ENCODE results near the gene ZDHHC14.

The ZDHHC14 gene

DNA sequence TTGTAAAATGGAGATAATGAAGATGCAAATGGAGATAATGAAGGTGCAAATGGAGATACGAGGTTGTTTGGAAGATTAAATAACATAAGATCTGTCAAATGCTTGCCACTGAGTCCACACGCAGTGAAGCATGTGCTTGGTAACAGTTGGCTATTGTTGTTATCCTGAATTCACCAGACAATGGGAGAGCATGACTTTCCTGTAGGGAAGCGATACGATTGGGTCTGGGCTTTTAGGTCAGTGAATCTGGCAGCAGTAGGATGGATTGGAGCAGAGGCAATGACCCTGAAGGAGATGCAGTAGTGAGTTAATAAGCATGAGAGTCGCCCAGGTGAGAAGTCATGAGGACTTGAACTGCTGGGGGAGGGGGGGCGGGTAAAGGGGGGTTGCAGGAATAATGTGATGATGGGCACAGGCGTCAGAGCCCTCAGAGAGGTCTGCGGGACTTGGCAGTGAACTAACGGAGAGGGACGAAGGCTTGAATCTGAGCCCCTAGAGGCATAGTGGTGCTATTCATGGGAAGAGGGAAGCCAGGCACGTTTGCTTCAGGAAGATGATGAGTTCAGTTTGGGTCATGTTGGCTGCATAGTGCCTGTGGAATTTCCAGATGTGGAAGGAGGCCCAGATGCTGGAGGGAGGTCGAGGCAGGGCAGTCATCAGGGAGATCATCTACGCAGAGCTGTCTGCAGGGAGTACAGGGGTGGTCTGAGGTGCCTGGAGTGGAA lies 55.4 kb downstream of the ZDHHC14 start:
- DNase-seq (ENCODE audit: extremely low spot score, insufficient read length, low read depth) (no peak), FAIRE-seq (no peak)

DNA sequence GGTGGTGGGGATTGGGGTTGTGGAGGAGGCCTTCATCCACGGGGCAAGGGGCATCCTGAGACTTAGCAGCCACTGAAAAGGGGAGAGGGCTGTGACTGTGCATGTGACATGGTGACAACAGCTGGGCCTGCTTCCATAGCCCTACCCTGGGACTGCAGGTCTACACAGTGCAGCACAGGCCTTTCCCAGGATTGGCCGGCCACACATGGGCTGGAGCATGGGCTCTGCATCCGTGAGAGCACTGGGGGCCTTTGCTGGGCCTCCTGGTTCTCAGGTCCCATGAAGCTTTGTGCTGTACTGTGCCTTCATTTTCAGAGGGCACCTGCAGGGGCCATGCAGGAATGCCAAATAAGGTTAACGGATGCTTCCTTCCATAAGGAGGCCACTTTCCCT lies 56.0 kb downstream of the ZDHHC14 start:
- no peak for FAIRE-seq
- no peak for DNase-seq (ENCODE audit: extremely low spot score, insufficient read length, low read depth)

DNA sequence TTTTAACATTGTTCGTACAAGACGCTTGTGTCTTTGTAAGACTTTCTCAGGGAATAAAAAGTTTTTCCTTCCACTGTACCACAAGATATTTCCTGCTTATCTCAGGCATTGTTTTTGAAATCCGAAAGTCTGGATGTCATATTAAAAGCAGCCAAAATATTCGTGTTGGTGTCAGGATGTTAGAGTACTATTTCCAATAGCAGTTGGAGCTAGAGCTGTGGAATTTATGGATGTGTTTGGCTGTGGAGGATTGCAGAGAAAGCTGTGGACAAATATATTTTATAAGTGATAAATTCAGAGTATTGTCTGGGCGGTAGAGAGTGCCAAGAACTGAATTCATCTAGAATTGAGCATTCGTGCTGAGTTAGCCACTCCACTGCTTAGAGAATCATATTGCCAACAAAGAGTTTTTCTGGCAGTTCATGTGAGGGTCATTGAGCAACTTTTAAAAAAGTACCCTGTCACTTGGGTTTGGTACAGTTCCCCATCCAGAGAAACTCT lies 57.7 kb downstream of the ZDHHC14 start:
- DNase-seq (ENCODE audit: extremely low spot score, insufficient read length, low read depth): no peak
- no peak for FAIRE-seq

DNA sequence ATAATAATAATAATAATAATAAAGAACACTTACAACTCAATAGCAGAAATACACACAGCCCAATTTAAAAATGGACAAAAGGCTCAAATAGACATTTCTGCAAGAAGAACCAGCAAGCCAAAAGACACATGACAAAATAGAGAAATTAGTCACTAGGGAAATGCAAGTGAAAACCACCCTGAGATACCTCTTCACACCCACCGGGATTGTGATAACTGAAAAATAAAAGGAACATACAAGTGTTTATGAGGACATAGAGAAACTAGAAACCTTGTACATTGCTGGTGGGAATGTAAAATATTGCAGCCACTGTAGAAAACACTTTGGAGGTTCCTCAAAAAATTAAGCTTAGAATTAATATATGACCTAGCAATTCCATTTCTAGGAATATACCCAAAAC lies 59.2 kb downstream of the ZDHHC14 start:
- FAIRE-seq: no peak

DNA sequence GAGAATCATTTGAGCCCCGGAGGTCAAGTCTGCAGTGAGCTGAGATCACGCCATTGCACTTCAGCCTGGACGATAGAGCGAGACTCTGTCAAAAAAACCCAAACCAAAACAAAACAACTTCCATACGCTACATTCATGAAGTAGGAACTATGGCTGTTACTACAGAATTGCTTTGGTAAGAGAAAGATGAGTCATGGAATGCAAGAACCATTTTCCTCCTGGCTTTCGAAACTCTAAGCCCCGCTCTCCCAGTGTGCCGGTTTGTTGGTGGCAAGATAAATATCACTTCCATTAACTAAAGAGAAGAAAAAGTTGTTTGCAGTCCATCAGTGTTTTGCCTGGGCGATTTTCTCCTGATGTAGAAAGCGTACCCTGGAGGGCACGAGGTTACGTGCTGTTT lies 61.3 kb downstream of the ZDHHC14 start:
- DNase-seq (ENCODE audit: extremely low spot score, insufficient read length, low read depth) (no peak), FAIRE-seq (no peak)

More for the DNA sequence above, 59.2 kb downstream of the ZDHHC14 start:
- DNase-seq (ENCODE audit: extremely low spot score, insufficient read length, low read depth): no peak

DNA sequence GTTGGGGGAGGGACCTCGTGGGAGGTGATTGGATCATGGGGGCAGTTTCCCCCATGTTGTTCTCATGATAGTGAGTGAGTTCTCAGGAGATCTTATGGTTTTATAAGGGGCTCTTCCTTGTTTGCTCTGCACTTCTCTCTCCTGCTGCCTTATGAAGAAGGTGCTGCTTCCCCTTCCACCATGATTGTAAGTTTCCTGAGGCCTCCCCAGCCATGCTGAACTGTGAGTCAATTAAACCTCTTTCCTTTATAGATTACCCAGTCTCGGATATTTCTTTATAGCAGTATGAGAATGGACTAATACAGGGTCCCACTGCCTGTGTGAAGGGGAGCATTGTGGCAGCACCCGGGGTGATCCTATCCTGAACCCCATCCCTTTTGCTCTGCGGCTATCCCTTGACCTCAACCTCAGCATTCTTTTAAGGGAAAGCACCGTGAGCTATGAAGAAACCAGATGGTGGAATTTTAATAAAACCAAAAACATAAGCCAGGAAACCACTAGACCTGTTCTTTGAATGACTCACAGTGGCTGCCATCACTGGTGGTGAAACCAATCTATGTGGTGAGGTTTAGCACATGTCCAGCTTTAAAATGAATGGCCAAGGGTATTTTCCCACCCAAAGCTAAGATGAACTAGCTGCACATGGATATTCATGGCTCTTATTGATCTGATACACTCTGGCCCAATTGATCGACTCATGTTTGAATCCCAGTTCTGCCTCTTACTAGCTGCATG lies 62.2 kb downstream of the ZDHHC14 start:
- peak; percentile 28 for DNase-seq (ENCODE audit: extremely low spot score, insufficient read length, low read depth)
- peak; percentile 95 for FAIRE-seq

DNA sequence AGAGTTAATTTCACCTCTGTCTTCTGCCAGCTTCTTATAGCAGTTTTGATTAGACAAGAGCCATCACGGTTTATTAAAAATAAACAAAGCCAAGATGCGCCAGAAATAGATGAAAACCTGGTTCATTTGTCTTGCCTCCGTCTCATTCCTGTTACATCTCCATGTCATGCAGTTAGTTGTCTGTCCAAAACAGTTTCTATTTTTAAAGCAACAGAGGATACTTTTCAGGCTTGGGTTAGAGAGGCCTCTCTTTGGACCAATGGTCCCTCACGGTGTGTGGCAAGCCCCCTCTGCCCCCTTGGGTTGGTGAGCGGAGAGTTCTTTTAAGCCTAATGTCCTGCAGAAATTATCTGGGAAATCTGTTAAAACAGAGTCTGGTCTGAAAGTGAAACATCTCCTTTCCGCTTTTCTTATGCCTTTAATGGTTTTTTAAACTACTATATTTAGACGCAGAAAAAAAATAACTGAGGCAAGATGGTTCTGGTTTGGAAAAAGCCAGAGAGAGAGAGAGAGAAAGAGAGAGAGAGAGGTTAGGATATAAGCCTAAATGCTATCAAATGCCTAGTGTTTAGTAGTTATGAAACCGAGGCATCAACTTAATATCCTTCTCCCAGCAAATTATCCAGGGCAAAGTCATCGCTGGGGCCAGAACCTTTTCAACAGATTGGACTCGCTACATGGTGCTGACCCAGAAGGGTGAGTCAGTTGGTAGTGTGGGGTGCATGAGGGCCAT lies 64.5 kb downstream of the ZDHHC14 start:
- no peak for FAIRE-seq
- no peak for DNase-seq (ENCODE audit: extremely low spot score, insufficient read length, low read depth)

DNA sequence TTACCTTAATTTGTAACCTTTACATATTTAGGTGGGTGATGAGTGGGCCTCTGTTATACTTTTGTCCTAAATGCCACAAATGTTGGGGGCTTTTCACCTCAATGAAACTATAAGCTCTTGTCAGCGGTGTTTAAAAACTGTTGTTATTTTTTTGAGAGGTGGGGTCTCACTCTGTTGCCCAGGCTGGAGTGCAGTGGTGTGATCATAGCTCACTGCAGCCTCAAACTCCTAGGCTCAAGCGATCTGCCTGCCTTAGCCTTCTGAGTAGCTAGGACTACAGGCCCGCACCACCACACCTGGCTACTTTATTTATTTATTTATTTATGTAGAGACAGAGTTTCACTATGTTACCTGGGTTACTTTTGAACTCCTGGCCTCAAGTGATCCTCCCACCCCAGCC lies 66.7 kb downstream of the ZDHHC14 start:
- FAIRE-seq: no peak

DNA sequence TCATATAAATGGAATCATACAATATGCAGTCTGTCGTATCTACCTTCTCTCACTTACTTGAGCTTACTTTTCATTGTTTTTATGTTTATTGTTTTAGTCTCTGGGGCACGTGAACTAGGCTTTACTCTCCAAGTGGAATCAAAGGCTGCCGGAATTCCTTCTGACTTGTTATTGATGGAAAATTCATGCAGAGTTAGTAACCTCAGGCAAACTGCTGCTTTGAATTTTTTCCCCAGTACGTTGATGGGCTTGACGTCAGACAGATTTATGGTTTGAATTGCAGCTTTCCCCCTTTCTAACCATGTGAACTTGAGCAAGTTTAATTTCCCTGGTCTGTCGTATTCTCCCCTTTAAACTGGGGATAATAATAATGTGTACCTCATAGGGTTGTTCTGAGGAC lies 68.6 kb downstream of the ZDHHC14 start:
- DNase-seq (ENCODE audit: extremely low spot score, insufficient read length, low read depth): no peak
- FAIRE-seq: no peak

More for the DNA sequence above, 66.7 kb downstream of the ZDHHC14 start:
- DNase-seq (ENCODE audit: extremely low spot score, insufficient read length, low read depth): no peak

DNA sequence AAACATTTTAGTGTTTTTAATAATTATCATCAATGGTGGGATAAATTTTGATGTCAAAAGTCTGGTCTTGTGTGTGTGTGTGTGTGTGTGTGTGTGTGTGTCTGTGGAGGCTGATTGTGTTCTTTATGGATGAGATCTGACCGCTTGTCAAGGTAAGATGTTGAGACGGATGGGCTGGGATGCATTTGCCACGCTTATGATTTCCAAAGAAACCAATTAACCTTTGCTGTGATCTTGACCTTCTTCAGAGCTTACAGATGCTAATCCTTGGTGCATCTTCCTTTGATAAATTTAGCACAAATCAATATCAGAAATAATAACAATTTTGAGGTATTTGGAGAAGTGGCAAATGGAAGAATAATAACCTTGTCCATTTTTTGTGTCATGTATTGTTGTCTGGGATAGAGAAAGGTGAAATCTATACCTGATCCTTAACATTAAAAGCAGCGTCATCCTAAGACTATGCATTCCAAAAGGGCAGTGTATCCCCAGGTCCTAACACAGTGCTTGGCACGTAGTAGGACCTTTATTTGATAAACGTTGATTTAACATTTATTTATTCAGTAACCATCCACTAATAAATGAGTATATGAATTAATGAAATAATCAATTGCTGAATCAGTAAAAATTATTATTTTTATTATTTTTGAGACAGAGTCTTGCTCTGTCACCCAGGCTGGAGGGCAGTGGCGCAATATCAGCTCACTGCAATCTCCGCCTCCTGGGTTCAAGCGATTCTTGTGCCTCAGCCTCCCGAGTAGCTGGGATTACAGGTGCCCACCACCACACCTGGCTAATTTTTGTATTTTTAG lies 70.1 kb downstream of the ZDHHC14 start:
- no peak for DNase-seq (ENCODE audit: extremely low spot score, insufficient read length, low read depth)
- FAIRE-seq: no peak

DNA sequence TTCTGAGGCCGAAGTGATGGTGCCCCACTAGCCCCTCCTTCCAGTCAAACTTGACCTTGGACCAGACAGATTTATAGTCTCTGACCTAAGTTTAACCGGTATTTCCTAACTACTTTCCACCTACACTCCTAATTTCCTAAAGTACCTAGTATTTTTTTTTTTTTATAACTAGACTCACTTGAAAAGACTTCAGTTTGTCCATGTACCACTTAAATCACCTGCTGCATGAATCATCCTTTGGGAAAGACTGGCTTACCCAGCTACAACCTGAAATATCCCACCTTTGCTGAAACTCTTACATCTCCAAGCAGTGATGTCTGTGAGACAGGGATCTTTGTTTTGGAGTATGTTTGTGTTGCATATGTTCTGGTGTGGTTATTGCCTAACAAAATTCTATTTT lies 71.1 kb downstream of the ZDHHC14 start:
- DNase-seq (ENCODE audit: extremely low spot score, insufficient read length, low read depth) (no peak), FAIRE-seq (no peak)

DNA sequence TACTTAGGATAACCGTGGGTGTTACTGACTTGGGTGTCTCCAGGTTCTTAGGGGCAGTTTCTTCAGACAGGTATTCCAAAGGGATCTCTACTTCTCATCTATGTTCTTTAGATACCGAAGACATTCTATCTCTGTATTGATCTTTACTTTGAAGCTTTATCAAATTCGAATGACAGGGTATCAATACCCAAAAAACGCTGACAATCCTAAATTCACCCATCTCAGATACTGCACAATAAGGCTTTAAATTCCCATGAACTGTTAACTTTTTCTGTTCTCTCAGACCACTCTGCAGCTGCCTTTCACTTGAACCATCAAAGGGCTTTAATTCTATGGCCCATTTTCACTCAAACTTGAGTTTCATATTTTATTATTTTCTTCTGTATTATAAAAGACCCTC lies 72.1 kb downstream of the ZDHHC14 start:
- no peak for FAIRE-seq
- no peak for DNase-seq (ENCODE audit: extremely low spot score, insufficient read length, low read depth)

DNA sequence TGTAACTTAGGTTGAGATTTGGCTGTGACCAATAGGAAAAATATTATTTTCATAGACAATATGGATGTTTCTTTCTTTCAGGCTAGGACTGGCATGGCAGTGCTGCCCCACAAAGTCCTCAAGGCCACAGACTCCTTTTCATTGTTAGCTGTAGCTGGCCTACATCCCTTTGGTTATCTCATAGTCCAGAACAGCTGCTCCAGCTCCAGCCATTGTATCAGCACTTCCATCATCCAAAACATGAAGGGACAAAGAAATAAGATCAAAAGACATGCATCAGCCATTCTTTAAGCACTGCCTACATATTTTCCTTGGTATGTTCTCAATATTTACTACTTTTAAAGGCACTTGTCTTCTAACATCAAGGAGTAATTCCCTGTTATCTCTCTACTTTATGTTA lies 73.0 kb downstream of the ZDHHC14 start:
- FAIRE-seq: peak; percentile 46
- DNase-seq (ENCODE audit: extremely low spot score, insufficient read length, low read depth): no peak

DNA sequence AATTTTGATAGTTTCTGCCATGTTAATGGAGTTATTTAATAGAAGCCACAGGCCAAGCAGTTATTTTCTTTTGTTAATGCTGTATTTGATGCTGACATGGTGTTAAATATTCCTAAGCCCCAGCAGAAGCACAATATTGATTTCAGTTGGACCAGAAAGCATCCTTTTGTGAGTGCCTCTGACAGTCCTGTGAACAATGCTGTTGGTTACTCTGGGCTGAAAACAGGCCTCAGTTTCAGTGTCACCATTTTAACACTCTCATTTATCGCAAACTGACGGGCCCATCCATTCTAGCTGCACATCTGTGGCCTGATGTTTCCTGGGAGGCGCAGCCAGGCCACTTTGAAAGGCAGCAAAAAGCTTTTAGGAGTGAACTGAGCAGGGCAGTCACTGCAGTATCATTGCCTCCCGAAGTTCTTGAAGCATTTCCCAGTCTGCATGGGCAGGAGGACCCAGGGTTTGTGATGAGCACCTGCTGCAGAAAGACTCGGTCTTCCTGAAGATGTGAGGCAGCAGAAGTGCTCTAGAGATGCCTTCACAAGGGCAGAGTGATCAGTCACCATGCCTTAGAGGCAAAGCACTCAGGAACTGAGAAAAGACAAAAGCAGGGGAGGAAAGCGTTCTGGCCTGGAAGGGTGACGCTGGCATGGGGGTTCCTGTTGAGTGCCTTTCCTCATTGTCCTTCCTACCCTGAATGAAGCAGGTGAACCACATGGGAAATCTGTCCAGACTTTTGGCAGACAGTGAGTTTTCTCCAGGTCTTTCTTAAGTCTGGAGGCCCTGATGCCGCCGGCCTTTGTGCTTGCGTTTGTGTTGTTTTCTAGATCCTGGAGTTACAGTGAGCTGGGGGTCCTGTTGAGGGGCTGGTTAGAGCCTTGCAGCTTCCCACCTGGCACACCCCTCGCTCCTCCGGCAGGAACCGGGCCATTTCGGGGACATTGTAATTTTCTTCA lies 74.0 kb downstream of the ZDHHC14 start:
- DNase-seq (ENCODE audit: extremely low spot score, insufficient read length, low read depth): no peak
- FAIRE-seq: no peak

DNA sequence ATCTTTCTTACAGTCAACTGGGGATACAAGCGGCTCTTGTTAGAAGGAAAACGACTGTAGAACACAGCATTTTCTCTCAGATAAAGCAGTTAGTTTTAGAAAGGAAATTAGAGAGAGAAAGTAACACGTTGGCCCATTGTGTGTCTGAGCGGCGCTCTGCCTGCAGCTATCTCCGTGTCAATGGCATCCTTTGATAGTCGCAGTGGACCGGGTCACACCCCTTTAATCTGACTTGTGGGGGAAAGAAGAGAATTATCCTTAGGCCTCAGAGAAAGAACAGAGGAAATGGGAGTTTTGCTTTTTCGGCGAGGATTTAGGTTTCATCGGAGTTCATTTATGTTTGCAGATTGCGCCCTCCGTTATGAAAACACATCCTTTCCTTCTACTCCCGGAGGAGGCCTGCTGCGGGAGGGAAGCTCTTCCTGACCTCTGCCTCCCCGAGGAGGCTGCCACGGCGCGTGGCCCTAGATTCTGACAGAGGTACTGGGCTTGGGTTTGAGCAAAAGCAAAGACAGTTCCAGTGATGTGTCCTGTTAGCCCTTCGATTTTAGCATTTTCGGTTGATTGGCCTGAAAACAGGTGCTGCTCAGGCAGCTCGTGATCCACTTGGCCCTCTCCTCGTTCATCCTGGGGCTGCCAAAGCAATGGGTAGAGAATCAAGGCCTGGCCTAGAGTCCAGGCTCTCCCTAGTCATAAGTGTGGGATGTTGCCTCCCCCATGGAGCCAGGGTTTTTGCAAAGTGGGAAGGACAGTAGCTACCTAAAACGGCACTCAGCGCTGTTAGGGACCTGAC lies 74.9 kb downstream of the ZDHHC14 start:
- FAIRE-seq: no peak
- DNase-seq (ENCODE audit: extremely low spot score, insufficient read length, low read depth): no peak

DNA sequence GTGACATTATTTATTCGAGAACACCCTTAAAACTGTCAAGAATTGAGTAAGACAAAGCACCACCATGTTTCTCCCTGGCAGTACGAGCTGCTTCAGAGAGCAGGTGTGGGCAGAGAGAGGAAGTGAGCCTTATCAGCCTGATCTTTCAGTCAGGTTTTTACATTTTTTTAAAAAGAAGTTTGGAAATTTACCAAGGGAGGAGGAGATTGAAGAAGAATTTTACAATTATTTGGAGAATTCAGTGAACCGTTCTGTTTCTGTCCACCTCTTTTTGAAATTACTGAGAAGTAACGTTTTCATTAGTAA lies 75.5 kb downstream of the ZDHHC14 start:
- DNase-seq (ENCODE audit: extremely low spot score, insufficient read length, low read depth): peak; percentile 32
- peak; percentile 85 for FAIRE-seq

DNA sequence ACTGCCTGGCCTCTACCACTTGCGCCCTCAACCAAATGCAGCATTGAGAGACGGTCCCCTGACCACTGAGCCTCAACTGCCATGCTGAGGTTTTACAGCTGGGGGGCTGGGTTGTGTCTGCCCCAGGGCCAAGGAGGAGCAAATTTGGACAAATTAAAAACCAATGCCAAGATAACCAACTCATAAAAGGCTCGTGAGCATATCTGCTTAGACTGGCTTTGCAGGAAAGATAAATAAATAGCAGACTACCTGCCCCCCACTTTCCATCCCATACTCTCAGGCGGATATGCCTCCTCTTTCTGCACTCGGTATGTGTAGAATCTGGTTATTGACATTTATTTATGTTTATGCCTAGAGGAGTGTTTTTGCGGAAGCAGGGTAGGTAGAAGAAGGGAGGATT lies 76.8 kb downstream of the ZDHHC14 start:
- no peak for FAIRE-seq
- DNase-seq (ENCODE audit: extremely low spot score, insufficient read length, low read depth): no peak

DNA sequence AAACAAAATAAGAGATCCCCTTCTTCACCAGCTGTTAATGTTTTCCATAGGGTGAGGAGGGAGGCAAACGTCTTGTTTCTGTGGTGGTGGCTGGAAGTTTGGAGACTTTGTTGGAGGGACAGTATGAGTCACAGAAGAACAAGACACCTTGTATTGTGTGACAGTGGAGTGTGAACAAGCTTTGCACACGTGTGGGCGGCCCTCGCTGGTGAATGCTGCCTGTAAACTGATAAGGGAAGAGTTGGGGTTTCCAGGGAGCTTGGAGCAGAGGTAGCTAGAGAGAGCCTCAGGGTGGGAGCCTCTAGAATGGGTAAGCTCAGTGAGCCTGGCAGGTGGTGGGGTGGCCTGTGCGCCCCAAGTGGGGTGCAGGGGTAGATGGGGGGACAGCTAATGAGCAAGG lies 78.3 kb downstream of the ZDHHC14 start:
- FAIRE-seq (no peak), DNase-seq (ENCODE audit: extremely low spot score, insufficient read length, low read depth) (no peak)

Measured in GM18507 (cell line).